LNCAP (cell line): ENCODE data around the gene MIPOL1.

Experiments
- TF ChIP-seq, protein P1 (sequence below): fragments of 450-650 bp; IDR thresholded peaks from 2 replicates; pipeline ENCODE4 v1.5.1; 2017; ENCODE audit warnings: mild to moderate bottlenecking

The MIPOL1 gene

DNA sequence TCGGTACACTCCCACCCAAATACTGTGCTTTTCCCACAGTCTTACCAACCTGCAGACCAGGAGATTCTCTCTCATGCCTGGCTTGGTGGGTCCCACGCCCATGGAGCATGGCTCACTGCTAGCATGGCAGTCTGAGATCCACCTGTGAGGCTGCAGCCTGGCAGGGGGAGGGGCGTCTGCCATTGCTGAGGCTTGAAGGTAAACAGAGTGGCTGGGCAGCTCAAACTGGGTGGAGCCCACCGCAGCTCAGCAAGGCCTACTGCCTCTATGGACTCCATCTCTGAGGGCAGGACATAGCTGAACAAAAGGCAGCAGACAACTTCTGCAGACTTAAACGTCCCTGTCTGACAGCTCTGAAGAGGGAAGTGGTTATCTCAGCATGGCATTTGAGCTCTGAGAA, 304.1 kb downstream of the MIPOL1 start:
- TF ChIP-seq, protein P1, sequence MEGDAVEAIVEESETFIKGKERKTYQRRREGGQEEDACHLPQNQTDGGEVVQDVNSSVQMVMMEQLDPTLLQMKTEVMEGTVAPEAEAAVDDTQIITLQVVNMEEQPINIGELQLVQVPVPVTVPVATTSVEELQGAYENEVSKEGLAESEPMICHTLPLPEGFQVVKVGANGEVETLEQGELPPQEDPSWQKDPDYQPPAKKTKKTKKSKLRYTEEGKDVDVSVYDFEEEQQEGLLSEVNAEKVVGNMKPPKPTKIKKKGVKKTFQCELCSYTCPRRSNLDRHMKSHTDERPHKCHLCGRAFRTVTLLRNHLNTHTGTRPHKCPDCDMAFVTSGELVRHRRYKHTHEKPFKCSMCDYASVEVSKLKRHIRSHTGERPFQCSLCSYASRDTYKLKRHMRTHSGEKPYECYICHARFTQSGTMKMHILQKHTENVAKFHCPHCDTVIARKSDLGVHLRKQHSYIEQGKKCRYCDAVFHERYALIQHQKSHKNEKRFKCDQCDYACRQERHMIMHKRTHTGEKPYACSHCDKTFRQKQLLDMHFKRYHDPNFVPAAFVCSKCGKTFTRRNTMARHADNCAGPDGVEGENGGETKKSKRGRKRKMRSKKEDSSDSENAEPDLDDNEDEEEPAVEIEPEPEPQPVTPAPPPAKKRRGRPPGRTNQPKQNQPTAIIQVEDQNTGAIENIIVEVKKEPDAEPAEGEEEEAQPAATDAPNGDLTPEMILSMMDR = no peak

DNA sequence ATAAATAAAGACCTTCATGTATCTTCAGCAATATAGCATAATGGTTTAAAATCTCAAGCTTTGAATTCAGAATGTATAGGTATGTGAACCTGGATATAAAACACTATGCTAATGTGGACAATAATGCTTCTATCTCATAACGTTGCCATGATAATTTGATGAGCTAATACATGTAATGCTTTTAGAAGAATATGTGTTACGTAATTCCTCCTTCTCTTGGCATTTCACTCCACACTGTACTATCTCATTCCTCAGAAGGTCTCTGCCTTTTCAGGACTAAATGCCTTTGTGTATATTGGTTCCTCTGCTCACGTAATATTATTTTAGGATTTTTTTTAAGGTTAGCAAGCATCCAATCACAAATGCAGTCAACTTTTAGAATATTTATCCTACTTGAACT, 310.8 kb downstream of the MIPOL1 start:
- TF ChIP-seq, protein P1 = no peak

DNA sequence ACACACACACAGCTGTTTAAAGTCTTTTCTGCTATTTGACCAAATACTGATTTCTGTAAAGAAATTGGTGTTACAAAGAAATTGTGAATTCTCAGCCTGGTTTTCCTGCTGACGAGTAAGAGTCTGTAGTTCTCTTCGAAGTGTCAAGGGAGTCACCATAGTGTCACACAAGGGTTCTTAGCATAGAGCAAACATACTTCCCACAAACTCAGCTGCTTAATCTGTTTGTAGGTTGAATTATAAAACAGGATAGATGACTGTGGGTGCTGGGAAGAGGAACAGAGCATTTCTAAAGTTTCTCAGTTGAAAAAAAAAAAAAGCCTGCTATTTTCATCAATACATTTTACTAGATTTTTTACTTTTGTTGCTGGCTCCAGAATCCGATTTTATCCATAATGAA, 314.4 kb downstream of the MIPOL1 start:
- TF ChIP-seq, protein P1 = no peak

DNA sequence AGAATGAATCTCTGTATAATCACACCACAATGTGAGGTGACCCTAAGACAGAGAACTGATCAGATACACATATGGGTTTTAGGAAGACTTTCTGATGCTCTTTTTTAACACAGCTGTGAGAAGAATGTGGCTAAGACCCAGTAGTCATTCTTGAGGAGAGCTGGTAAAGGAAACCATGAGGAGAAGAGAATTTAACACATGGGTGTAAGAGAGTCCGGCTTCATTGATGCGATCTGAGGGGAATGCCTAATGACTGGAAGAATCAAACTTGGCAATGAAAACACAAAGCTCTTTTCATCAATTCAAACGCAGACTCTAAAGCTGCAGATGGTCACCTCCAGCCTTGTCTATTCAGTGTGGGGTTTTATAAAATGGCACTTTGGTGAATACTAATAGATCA, 318.0 kb downstream of the MIPOL1 start:
- TF ChIP-seq, protein P1 = no peak

DNA sequence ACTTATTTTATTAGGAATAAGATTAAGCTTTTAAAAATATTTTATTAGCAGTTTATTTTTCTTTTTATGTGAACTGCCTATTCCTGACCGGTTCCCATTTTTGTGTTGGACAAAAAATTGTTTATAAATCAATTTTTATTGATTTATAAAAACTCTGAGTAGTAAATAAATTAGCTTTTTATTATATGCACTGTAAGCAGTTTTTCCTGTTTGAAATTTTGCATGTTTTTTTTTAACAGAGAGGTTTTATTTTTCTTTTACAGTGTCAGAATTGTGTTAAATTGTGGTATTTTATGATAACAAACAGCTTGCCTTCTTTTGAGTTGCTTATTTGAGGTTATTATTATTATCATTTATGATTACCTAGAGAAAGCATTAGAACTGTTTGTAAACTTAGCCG, 329.3 kb downstream of the MIPOL1 start:
- TF ChIP-seq, protein P1 = no peak

DNA sequence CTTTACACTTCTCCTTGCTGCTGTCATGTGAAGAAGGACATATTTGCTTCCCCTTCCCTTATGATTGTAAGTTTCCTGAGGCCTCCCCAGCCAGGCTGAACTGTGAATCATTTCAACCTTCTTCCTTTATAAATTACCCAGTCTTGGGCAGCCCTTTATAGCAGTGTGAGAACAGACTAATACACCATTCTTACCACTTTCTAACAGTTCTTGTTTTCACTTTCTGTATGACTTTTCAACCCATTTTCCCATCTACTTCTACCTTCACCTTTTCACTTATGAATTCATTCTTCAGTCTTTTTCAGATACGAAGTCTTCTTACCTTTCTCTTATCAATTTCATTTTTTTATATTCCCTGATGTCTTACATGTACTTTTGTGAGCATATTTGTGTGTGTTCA, 342.3 kb downstream of the MIPOL1 start:
- TF ChIP-seq, protein P1 = no peak

DNA sequence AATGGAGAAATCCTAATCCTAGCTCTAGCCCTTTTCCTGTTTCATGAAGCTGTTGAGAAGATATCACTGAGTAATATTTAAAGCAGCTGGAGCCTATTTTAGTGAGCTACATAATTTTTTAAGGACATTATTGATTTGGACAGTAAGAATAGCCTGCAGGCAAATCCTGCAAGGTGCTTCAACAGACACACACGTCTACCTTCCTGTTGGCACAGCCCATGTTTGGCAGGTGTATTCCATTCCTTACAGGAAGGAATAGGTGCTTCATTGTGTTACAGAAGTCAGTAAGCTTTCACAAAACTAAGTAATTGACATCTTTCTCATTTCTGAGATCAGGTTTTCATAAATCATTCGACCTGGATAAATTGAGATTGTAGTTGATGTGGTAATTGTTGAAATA, 346.7 kb downstream of the MIPOL1 start:
- TF ChIP-seq, protein P1 = no peak

DNA sequence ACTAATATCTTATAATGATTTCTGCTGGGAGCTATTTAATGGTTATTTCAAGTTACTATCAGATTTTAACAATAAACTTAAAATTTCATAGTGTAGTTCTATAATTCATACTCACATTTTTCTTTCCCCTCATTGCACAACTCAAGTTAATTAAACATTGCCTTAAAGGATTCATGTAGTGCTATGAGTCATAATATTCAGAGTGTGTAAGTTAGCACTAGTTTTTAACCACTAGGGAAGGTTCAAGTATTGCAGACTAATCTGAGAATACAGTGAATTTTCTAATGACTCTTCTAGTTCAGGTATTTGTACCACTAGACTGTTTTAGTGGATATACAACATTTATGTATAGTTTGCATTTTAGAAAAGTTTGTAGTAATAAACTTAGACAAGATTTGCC, 347.4 kb downstream of the MIPOL1 start:
- TF ChIP-seq, protein P1 = no peak; the same call in 1 of the 2 replicates
